ENCODE data around the gene LRP2BP. TPM values are rescaled to one million over a fixed set of nuclear protein-coding genes. Genes with fewer than 3 reads are reported as not detected.

The LRP2BP gene
- total and polyA plus RNA-seq, 5 donors from 2014 or later: 0.54 to 3.5 (median 1.0) TPM

DNA sequence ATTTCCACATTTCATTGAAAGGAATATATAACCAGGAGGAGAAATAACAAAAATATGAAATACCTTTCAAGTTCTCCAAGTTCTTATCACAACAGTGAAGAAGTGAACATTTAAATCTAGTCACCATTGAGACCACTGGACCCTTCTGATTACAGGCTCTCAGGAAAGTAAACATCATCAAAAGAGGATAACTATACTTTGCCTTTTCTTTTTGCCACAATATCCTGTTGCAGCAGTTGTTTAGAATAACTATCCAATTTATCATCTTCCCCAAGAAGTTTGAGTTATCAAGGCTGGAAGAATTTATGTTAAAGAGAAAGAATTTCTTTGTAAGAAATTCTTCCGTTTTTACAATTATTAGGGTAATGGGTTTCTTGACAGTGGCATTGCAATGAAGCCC lies 3.6 kb downstream of the LRP2BP start:
- Mint-ChIP-seq H3K4me1 (peaks cover 10 to 25% (median 22%) of the 10 kb centered on the region in 4 donors), H3K4me3 (peak overlapping the region in 1 of 4 donors; percentile 0), H3K27me3 (no peaks in the 10 kb centered on the region), H3K36me3 (no peaks in the 10 kb centered on the region), H3K27ac (no peak overlapping the region), H3K9me3 (no peaks in the 10 kb centered on the region)
- DNase-seq: no peak
- Histone ChIP-seq H3K36me3 (ENCODE audit: control insufficient read depth, insufficient read depth, low read length) (no peaks in the 10 kb centered on the region), H3K4me3 (ENCODE audit: low read depth, low read length) (no peak overlapping the region), H3K27me3 (ENCODE audit: control insufficient read depth, insufficient read depth, low read length) (no peaks in the 10 kb centered on the region), H3K27ac (ENCODE audit: insufficient read depth, low read length, poor library complexity, severe bottlenecking) (no peak overlapping the region), H3K9me3 (ENCODE audit: control insufficient read depth in 2 of 2, low read length in 2 of 2) (no peaks in the 10 kb centered on the region), H3K4me1 (ENCODE audit: control insufficient read depth, insufficient read depth, low read length, poor library complexity, severe bottlenecking) (peaks cover 21% of the 10 kb centered on the region)
- ATAC-seq (ENCODE audit: low read depth in 2 of 2): no peak

GRCh38 chr4:185390941-185391340 lies 4.8 kb downstream of the LRP2BP start:
- Histone ChIP-seq H3K4me1 (ENCODE audit: control insufficient read depth, insufficient read depth, low read length, poor library complexity, severe bottlenecking) (peaks cover 15% of the 10 kb centered on the region), H3K27me3 (ENCODE audit: control insufficient read depth, insufficient read depth, low read length) (no peaks in the 10 kb centered on the region), H3K9me3 (ENCODE audit: control insufficient read depth in 2 of 2, low read length in 2 of 2) (no peaks in the 10 kb centered on the region), H3K36me3 (ENCODE audit: control insufficient read depth, insufficient read depth, low read length) (no peaks in the 10 kb centered on the region), H3K27ac (ENCODE audit: insufficient read depth, low read length, poor library complexity, severe bottlenecking) (no peak overlapping the region), H3K4me3 (ENCODE audit: low read depth, low read length) (no peak overlapping the region)
- no peaks in the 10 kb centered on the region for H3K9me3 Mint-ChIP-seq
- H3K36me3 Mint-ChIP-seq: no peaks in the 10 kb centered on the region
- ATAC-seq (ENCODE audit: low read depth in 2 of 2): no peak
- DNase-seq: no peak
- peak overlapping the region in 2 of 3 donors; percentile 15 to 24 for H3K27ac Mint-ChIP-seq
- peaks cover 10 to 24% (median 17%) of the 10 kb centered on the region in 4 donors for H3K4me1 Mint-ChIP-seq
- H3K27me3 Mint-ChIP-seq: peaks cover 2% of the 10 kb centered on the region
- no peak overlapping the region for H3K4me3 Mint-ChIP-seq

DNA sequence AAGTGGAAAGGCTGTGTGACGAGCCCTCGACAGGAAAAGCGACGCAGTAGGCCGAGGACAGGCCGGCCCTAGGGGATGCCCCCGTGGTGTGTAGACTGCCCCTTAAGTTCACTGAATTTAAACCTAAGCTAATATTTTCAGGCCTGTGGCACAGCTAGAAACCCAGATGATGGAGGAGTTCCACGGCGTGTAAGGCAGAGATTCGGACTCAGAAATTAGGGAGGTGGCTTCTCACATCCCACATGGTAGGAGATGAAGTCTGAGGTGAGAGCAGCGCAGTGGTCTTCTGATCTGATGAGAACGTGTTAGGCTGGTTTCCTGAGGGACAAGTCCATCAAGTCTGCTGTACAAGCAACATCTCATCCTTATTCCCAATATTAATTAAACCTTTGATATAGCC lies 7.8 kb downstream of the LRP2BP start:
- no peak overlapping the region for H3K4me3 Mint-ChIP-seq
- no peaks in the 10 kb centered on the region for H3K36me3 Mint-ChIP-seq
- DNase-seq: no peak
- ATAC-seq (ENCODE audit: low read depth in 2 of 2): no peak
- Histone ChIP-seq H3K9me3 (ENCODE audit: control insufficient read depth in 2 of 2, low read length in 2 of 2) (no peaks in the 10 kb centered on the region), H3K36me3 (ENCODE audit: control insufficient read depth, insufficient read depth, low read length) (no peaks in the 10 kb centered on the region), H3K27me3 (ENCODE audit: control insufficient read depth, insufficient read depth, low read length) (no peaks in the 10 kb centered on the region), H3K4me1 (ENCODE audit: control insufficient read depth, insufficient read depth, low read length, poor library complexity, severe bottlenecking) (no peaks in the 10 kb centered on the region), H3K4me3 (ENCODE audit: low read depth, low read length) (no peak overlapping the region), H3K27ac (ENCODE audit: insufficient read depth, low read length, poor library complexity, severe bottlenecking) (no peak overlapping the region)
- H3K4me1 Mint-ChIP-seq: peaks cover 4 to 15% (median 8%) of the 10 kb centered on the region in 4 donors
- H3K27ac Mint-ChIP-seq: no peak overlapping the region
- no peaks in the 10 kb centered on the region for H3K9me3 Mint-ChIP-seq
- H3K27me3 Mint-ChIP-seq: peaks cover 4% of the 10 kb centered on the region

DNA sequence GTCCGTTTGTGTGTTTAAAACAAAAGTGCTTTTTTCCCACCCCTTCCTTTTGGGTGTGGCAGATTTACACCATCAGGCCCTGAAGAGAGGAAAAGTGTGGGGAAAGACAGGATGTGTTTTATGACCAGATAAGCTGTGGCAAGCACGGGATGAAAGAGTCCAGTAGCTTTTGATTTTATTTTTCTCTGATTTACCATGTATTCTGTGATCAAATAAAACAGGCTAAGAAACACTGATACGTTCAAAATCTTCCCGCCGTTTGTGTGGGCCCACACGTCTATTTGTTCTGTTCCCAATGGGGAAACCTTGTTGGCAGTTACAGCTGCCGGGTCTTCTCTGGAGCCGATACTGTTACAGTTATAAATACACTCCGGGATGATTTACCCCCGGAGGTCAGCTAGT lies 10.8 kb downstream of the LRP2BP start:
- Mint-ChIP-seq H3K4me3 (no peak overlapping the region), H3K27ac (no peak overlapping the region), H3K9me3 (peaks cover 0 to 11% (median 0%) of the 10 kb centered on the region in 7 donors), H3K27me3 (peaks cover 4% of the 10 kb centered on the region), H3K4me1 (peaks cover 4 to 9% (median 8%) of the 10 kb centered on the region in 4 donors), H3K36me3 (peaks cover 4% of the 10 kb centered on the region)
- ATAC-seq (ENCODE audit: low read depth in 2 of 2) (no peak), DNase-seq (no peak)
- Histone ChIP-seq H3K4me3 (ENCODE audit: low read depth, low read length) (no peak overlapping the region), H3K27me3 (ENCODE audit: control insufficient read depth, insufficient read depth, low read length) (no peaks in the 10 kb centered on the region), H3K27ac (ENCODE audit: insufficient read depth, low read length, poor library complexity, severe bottlenecking) (no peak overlapping the region), H3K9me3 (ENCODE audit: control insufficient read depth in 2 of 2, low read length in 2 of 2) (peaks cover 0 to 6% of the 10 kb centered on the region in 2 experiments), H3K4me1 (ENCODE audit: control insufficient read depth, insufficient read depth, low read length, poor library complexity, severe bottlenecking) (no peaks in the 10 kb centered on the region), H3K36me3 (ENCODE audit: control insufficient read depth, insufficient read depth, low read length) (no peaks in the 10 kb centered on the region)

GRCh38 chr4:185384061-185384460 lies 11.7 kb downstream of the LRP2BP start:
- Histone ChIP-seq H3K4me1 (ENCODE audit: control insufficient read depth, insufficient read depth, low read length, poor library complexity, severe bottlenecking) (no peaks in the 10 kb centered on the region), H3K36me3 (ENCODE audit: control insufficient read depth, insufficient read depth, low read length) (no peaks in the 10 kb centered on the region), H3K9me3 (ENCODE audit: control insufficient read depth in 2 of 2, low read length in 2 of 2) (peaks cover 0 to 6% of the 10 kb centered on the region in 2 experiments), H3K4me3 (ENCODE audit: low read depth, low read length) (no peak overlapping the region), H3K27me3 (ENCODE audit: control insufficient read depth, insufficient read depth, low read length) (no peaks in the 10 kb centered on the region), H3K27ac (ENCODE audit: insufficient read depth, low read length, poor library complexity, severe bottlenecking) (no peak overlapping the region)
- peaks cover 4% of the 10 kb centered on the region for H3K36me3 Mint-ChIP-seq
- peaks cover 4% of the 10 kb centered on the region for H3K27me3 Mint-ChIP-seq
- H3K27ac Mint-ChIP-seq: no peak overlapping the region
- peaks cover 0 to 11% (median 0%) of the 10 kb centered on the region in 7 donors for H3K9me3 Mint-ChIP-seq
- DNase-seq: no peak
- H3K4me3 Mint-ChIP-seq: no peak overlapping the region
- peaks cover 0 to 9% (median 8%) of the 10 kb centered on the region in 4 donors for H3K4me1 Mint-ChIP-seq
- no peak for ATAC-seq (ENCODE audit: low read depth in 2 of 2)

GRCh38 chr4:185383451-185383850 lies 12.3 kb downstream of the LRP2BP start:
- Mint-ChIP-seq H3K27me3 (peaks cover 4% of the 10 kb centered on the region), H3K9me3 (peaks cover 0 to 11% (median 0%) of the 10 kb centered on the region in 7 donors), H3K4me1 (peaks cover 0 to 9% (median 8%) of the 10 kb centered on the region in 4 donors), H3K4me3 (no peak overlapping the region), H3K27ac (no peak overlapping the region), H3K36me3 (peaks cover 4% of the 10 kb centered on the region)
- Histone ChIP-seq H3K4me1 (ENCODE audit: control insufficient read depth, insufficient read depth, low read length, poor library complexity, severe bottlenecking) (no peaks in the 10 kb centered on the region), H3K27ac (ENCODE audit: insufficient read depth, low read length, poor library complexity, severe bottlenecking) (no peak overlapping the region), H3K36me3 (ENCODE audit: control insufficient read depth, insufficient read depth, low read length) (no peaks in the 10 kb centered on the region), H3K27me3 (ENCODE audit: control insufficient read depth, insufficient read depth, low read length) (no peaks in the 10 kb centered on the region), H3K4me3 (ENCODE audit: low read depth, low read length) (no peak overlapping the region), H3K9me3 (ENCODE audit: control insufficient read depth in 2 of 2, low read length in 2 of 2) (peaks cover 0 to 6% of the 10 kb centered on the region in 2 experiments)
- ATAC-seq (ENCODE audit: low read depth in 2 of 2) (no peak), DNase-seq (no peak)

GRCh38 chr4:185382754-185383153 lies 13.0 kb downstream of the LRP2BP start:
- no peak overlapping the region for H3K4me3 ChIP-seq (ENCODE audit: low read depth, low read length)
- Mint-ChIP-seq H3K27me3 (peaks cover 4% of the 10 kb centered on the region), H3K27ac (no peak overlapping the region)

More at GRCh38 chr4:185382754-185383153, 13.0 kb downstream of the LRP2BP start:
- no peak overlapping the region for H3K27ac ChIP-seq (ENCODE audit: insufficient read depth, low read length, poor library complexity, severe bottlenecking)
- H3K9me3 ChIP-seq (ENCODE audit: control insufficient read depth in 2 of 2, low read length in 2 of 2): peaks cover 0 to 6% of the 10 kb centered on the region in 2 experiments
- no peaks in the 10 kb centered on the region for H3K4me1 ChIP-seq (ENCODE audit: control insufficient read depth, insufficient read depth, low read length, poor library complexity, severe bottlenecking)
- Mint-ChIP-seq H3K4me1 (peaks cover 0 to 9% (median 8%) of the 10 kb centered on the region in 4 donors), H3K4me3 (no peak overlapping the region), H3K9me3 (peaks cover 0 to 11% (median 0%) of the 10 kb centered on the region in 7 donors), H3K36me3 (peaks cover 4% of the 10 kb centered on the region)
- ATAC-seq (ENCODE audit: low read depth in 2 of 2): no peak
- no peaks in the 10 kb centered on the region for H3K27me3 ChIP-seq (ENCODE audit: control insufficient read depth, insufficient read depth, low read length)
- no peaks in the 10 kb centered on the region for H3K36me3 ChIP-seq (ENCODE audit: control insufficient read depth, insufficient read depth, low read length)
- no peak for DNase-seq

All from CD4-positive, CD25-positive, alpha-beta regulatory T cell (primary cell).